Osteoblast (primary cell): ENCODE data around the gene OXSR1. TPM values are rescaled to one million over a fixed set of nuclear protein-coding genes. Genes with fewer than 3 reads are reported as not detected.
A peak's percentile ranks its signal among the peaks of the same experiment; 100 is the strongest.

Source experiments
- DNase-seq: peaks from one replicate; pipeline ENCODE4 v3.0.0; 2011; ENCODE audit warnings: low spot score, mixed read lengths; ENCODE audit not compliant: insufficient read length; ENCODE audit errors: missing footprints
- H2AFZ ChIP-seq: 2 replicates; pipeline ENCODE4 v1.6.0; 2011; ENCODE audit warnings: mild to moderate bottlenecking, low read length
- H3K27ac ChIP-seq: 2 replicates; pipeline ENCODE4 v1.5.1; 2011; ENCODE audit warnings: mild to moderate bottlenecking, low read depth, low read length, moderate library complexity
- H3K27me3 ChIP-seq: 2 replicates; pipeline ENCODE4 v1.6.0; 2012; ENCODE audit warnings: mild to moderate bottlenecking, control low read depth, inconsistent platforms, low read length, moderate library complexity; ENCODE audit not compliant: insufficient read depth
- H3K36me3 ChIP-seq: 2 replicates; pipeline ENCODE4 v1.5.1; 2011; ENCODE audit warnings: mild to moderate bottlenecking, low read length, control low read depth, moderate library complexity; ENCODE audit not compliant: insufficient read depth
- H3K4me1 ChIP-seq: 2 replicates; pipeline ENCODE4 v1.5.1; 2011; ENCODE audit warnings: mild to moderate bottlenecking, low read length, control low read depth, moderate library complexity; ENCODE audit not compliant: insufficient read depth
- H3K4me2 ChIP-seq: 2 replicates; pipeline ENCODE4 v1.6.0; 2011; ENCODE audit warnings: mild to moderate bottlenecking, low read length; ENCODE audit not compliant: insufficient read depth
- H3K4me3 ChIP-seq: fragments of 200-600 bp; sonication (generic); 3 replicates; pipeline ENCODE4 v1.5.1; 2012; ENCODE audit warnings: mild to moderate bottlenecking, low read length, inconsistent platforms; ENCODE audit not compliant: insufficient read depth
- H3K79me2 ChIP-seq: 2 replicates; pipeline ENCODE4 v1.6.0; 2012; ENCODE audit warnings: mild to moderate bottlenecking, low read length, control low read depth, inconsistent platforms; ENCODE audit not compliant: insufficient read depth
- H3K9me3 ChIP-seq: 2 replicates; pipeline ENCODE4 v1.5.1; 2011; ENCODE audit warnings: low read depth, low read length, control low read depth
- H4K20me1 ChIP-seq: 2 replicates; pipeline ENCODE4 v1.6.0; 2012; ENCODE audit warnings: mild to moderate bottlenecking, low read length, control low read depth; ENCODE audit not compliant: insufficient read depth
- total RNA-seq: library from RNA; depleted of rRNA; stranded (reverse); fragments of >200 nt; gene quantifications from 2 replicates; pipeline ENCODE4 v1.2.3, GENCODE V29; 2012
- TF ChIP-seq, protein P1 (sequence below): IDR thresholded peaks from 2 replicates; pipeline ENCODE4 v1.5.1; 2011; ENCODE audit warnings: mild to moderate bottlenecking, low read depth, low read length, moderate library complexity; ENCODE audit errors: extremely low read depth

OXSR1 gene
- total RNA-seq, 1 donor, result 50.3 TPM

DNA sequence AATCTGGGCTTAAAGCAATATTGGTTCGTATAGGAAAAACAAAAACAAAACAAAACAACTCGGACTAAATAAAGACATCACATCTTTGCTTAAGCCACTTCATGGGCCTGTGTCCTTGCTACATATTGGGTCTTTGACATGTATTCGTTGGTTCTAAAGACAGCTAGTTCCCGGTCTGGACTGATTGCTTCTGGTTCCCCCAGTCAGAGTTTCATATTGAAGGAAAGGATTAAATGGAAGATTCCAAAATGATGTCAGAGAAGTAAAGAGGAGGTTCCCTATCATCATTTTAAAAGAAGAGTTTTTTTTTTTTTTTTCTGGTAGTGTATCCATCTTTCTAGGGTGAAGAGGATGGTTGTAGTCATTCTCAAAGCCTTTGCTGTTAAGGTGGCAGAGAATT lies 2.3 kb downstream of the OXSR1 start:
- H3K4me3 ChIP-seq, result peak overlapping the region; percentile 83
- H3K79me2 ChIP-seq, result peaks cover 63% of the 10 kb centered on the region

DNA sequence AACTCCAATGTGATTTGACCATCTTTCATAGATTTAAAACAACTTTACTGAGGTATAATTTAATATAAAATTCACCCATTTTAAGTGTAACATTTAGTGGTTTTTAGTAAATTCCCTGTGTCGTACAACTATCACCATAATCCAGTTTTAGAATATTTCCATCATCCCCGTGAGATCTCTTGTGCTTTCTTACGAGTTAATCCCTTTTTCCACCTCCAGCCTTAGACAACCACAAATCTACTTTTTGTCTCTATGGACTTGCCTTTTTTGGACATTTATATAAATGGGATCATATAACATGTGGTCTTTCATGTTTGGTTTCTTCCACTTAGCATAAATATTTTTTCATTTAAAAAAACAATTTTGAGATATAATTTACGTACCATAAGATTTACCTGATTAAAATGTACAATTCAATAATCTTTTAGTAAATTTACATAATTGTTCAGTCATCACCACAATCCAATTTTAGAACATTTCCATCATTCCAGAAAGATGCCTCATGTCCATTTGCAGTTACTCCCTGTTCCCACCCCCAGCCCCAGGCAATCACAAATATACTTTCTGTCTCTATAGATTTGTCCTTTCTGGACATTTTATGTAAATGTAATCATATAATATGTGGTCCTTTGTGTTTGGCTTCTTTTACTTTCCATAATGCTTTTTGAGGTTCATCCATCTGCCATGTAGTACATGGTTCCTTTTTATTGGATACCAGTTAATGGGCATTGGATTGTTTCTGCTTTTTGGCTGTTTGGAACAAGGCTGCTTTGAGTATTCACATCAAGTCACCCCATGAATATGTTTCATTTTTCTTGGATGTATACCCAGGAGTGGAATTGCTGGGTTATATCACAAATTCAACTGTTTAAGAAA lies 3.1 kb downstream of the OXSR1 start:
- peaks cover 71% of the 10 kb centered on the region for H3K79me2 ChIP-seq
- H3K4me3 ChIP-seq, result peak overlapping the region; percentile 83
- H3K9me3 ChIP-seq, result no peaks in the 10 kb centered on the region
- H3K36me3 ChIP-seq, result no peaks in the 10 kb centered on the region
- peak overlapping the region; percentile 97 for H3K27ac ChIP-seq
- no peak overlapping the region for H2AFZ ChIP-seq
- DNase-seq, result peak; percentile 75
- peaks cover 4% of the 10 kb centered on the region for H4K20me1 ChIP-seq
- peaks cover 38% of the 10 kb centered on the region for H3K4me1 ChIP-seq
- TF ChIP-seq, protein P1, sequence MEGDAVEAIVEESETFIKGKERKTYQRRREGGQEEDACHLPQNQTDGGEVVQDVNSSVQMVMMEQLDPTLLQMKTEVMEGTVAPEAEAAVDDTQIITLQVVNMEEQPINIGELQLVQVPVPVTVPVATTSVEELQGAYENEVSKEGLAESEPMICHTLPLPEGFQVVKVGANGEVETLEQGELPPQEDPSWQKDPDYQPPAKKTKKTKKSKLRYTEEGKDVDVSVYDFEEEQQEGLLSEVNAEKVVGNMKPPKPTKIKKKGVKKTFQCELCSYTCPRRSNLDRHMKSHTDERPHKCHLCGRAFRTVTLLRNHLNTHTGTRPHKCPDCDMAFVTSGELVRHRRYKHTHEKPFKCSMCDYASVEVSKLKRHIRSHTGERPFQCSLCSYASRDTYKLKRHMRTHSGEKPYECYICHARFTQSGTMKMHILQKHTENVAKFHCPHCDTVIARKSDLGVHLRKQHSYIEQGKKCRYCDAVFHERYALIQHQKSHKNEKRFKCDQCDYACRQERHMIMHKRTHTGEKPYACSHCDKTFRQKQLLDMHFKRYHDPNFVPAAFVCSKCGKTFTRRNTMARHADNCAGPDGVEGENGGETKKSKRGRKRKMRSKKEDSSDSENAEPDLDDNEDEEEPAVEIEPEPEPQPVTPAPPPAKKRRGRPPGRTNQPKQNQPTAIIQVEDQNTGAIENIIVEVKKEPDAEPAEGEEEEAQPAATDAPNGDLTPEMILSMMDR, result no peak
- H3K27me3 ChIP-seq, result no peaks in the 10 kb centered on the region
- peak overlapping the region; percentile 97 for H3K4me2 ChIP-seq

More for the DNA sequence above, 2.3 kb downstream of the OXSR1 start:
- Histone ChIP-seq H2AFZ (no peak overlapping the region), H3K4me2 (peak overlapping the region; percentile 97), H3K4me1 (peaks cover 36% of the 10 kb centered on the region), H3K9me3 (no peaks in the 10 kb centered on the region), H3K27me3 (no peaks in the 10 kb centered on the region), H4K20me1 (peaks cover under 1% of the 10 kb centered on the region), H3K36me3 (no peaks in the 10 kb centered on the region), H3K27ac (peak overlapping the region; percentile 97)
- no peak for DNase-seq
- TF ChIP-seq, protein P1, result no peak

DNA sequence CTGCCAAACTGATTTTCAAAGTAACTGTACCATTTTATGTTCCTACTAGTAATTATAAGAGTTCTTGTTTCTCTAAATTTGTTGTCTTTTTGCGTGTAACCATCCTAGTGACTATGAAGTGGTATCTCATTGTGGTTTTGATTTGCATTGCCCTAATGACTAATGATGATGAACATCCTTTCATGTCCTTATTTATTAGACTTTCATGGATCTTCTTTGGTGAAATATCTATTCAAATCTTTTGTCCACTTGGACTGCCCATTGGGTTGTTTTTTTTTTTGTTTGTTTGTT lies 3.6 kb downstream of the OXSR1 start:
- TF ChIP-seq, protein P1, result no peak
- Histone ChIP-seq H3K4me3 (peak overlapping the region; percentile 46), H3K4me1 (peaks cover 42% of the 10 kb centered on the region)

DNA sequence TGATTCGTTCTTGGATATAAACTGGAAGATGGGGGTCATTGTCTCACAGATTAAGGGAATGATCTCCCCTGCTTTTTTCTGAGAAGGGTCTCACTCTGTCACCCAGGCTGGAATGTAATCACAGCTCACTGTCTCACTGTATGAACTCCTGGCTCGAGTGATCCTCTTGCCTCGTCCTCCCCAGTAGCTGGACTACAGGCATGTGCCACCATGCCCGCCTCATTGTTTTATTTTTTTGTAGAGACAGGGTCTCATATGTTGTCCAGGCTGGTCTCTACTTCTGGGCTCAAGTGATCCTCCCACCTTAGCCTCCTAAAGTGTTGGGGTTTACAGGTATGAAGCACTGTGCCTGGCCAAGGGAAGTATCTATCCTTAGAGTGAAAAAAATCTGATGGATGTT lies 5.4 kb downstream of the OXSR1 start:
- no peak for DNase-seq
- Histone ChIP-seq H4K20me1 (peaks cover 18% of the 10 kb centered on the region), H3K4me1 (peaks cover 53% of the 10 kb centered on the region), H3K27ac (peak overlapping the region; percentile 59), H3K9me3 (no peaks in the 10 kb centered on the region), H3K4me2 (no peak overlapping the region), H3K79me2 (peaks cover 89% of the 10 kb centered on the region), H3K4me3 (no peak overlapping the region), H3K27me3 (no peaks in the 10 kb centered on the region), H2AFZ (no peak overlapping the region), H3K36me3 (no peaks in the 10 kb centered on the region)
- TF ChIP-seq, protein P1, result no peak

More for the DNA sequence above, 3.6 kb downstream of the OXSR1 start:
- H3K9me3 ChIP-seq, result no peaks in the 10 kb centered on the region
- H3K79me2 ChIP-seq, result peaks cover 77% of the 10 kb centered on the region
- H2AFZ ChIP-seq, result no peak overlapping the region
- H3K27ac ChIP-seq, result peak overlapping the region; percentile 97
- no peaks in the 10 kb centered on the region for H3K36me3 ChIP-seq
- no peaks in the 10 kb centered on the region for H3K27me3 ChIP-seq
- H4K20me1 ChIP-seq, result peaks cover 6% of the 10 kb centered on the region
- no peak for DNase-seq
- peak overlapping the region; percentile 97 for H3K4me2 ChIP-seq
